ENCODE measurements around the gene PPARA.

PPARA gene

DNA sequence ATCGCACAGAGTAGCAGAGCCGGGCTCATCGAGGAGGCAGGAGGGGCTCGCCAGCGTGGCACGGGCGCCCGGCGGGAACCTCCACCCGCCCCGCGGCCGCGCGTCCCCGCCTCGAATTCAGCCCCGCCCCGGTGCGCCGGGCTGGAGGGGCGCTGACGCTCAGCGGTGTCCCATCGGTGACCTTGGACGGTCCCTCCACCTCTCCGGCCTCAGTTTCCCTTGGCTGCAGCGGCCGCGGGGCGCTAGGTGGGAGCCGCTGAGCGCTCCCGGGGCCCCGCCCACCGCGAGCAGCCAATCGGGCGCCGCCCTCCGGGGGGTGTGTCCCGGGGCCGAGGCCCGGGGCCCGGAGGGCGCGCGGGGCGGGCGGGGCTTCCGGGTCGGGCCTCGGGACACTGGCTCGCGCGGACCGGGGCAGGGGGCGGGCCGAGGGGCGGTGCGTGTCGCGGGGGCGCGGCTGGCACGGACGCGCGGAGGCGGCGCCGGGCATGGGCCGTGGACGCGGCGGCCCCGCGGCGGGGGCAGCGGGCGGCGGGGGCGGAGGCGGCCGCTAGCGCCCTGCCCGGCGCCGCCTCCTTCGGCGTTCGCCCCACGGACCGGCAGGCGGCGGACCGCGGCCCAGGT is at the start of gene PPARA:
PPARA (plus strand) TSS at position 493 of the 621 bp plus-strand sequence. CDS start 47,858 bp downstream, outside the sequence.
- peak; percentile 57 for DNase-seq (ENCODE audit: extremely low read depth, low read depth)

DNA sequence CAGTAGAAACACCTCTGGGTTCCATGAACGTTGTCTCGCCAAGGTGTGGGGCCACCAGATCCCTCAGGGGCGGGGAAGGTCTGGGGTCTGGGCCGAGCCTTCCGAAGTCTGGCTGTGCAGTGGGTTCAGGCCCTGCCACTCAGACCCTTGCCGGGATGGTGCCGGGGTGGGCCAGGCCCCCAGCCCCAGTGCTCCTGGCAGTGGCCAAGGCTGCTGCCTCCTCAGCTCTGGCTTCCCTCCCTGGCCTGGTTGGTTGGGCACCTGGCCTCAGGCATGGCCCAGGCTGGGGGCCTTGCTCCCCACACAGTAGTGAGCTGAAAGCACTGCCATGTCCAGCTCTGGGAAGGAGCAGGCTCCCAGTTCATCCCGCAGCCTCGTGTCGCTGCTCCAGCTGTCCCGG is 48.2 kb upstream of the PPARA start:
- no peak for DNase-seq (ENCODE audit: extremely low read depth, low read depth)
- TF ChIP-seq, protein P1, sequence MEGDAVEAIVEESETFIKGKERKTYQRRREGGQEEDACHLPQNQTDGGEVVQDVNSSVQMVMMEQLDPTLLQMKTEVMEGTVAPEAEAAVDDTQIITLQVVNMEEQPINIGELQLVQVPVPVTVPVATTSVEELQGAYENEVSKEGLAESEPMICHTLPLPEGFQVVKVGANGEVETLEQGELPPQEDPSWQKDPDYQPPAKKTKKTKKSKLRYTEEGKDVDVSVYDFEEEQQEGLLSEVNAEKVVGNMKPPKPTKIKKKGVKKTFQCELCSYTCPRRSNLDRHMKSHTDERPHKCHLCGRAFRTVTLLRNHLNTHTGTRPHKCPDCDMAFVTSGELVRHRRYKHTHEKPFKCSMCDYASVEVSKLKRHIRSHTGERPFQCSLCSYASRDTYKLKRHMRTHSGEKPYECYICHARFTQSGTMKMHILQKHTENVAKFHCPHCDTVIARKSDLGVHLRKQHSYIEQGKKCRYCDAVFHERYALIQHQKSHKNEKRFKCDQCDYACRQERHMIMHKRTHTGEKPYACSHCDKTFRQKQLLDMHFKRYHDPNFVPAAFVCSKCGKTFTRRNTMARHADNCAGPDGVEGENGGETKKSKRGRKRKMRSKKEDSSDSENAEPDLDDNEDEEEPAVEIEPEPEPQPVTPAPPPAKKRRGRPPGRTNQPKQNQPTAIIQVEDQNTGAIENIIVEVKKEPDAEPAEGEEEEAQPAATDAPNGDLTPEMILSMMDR (IDR thresholded peaks at IDR 0.05; ENCODE audit: low read depth, low read length): no peak

More for the DNA sequence above, at the start of gene PPARA:
- TF ChIP-seq, protein P1 (IDR thresholded peaks at IDR 0.05; ENCODE audit: low read depth, low read length): no peak

GRCh38 chr22:46102752-46103151 is 47.6 kb upstream of the PPARA start:
- no peak for DNase-seq (ENCODE audit: extremely low read depth, low read depth)
- TF ChIP-seq, protein P1 (IDR thresholded peaks at IDR 0.05; ENCODE audit: low read depth, low read length): no peak

DNA sequence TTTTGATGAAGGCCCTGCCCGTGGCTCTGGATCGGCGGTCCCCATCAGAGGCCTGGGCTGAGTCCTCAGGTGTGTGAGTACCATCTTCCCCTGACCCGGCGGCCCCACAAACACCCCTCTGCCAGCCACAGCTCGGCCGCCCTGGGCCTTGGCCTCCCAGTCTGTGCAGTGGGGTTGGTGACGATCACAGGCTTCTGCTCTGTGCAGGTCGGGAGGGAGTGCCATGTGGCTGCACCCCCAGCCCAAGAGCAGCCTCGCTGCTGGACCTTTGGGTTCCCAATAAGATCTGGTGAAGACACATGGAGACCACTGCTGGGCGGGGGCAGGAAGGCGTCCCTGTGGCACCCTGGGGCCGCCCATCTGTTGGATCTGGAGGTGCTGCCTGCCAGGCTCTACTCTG is 47.1 kb upstream of the PPARA start:
- TF ChIP-seq, protein P1 (IDR thresholded peaks at IDR 0.05; ENCODE audit: low read depth, low read length): no peak
- DNase-seq (ENCODE audit: extremely low read depth, low read depth): no peak

GRCh38 chr22:46103664-46104063 is 46.7 kb upstream of the PPARA start:
- TF ChIP-seq, protein P1 (IDR thresholded peaks at IDR 0.05; ENCODE audit: low read depth, low read length): no peak
- no peak for DNase-seq (ENCODE audit: extremely low read depth, low read depth)

GRCh38 chr22:46104170-46104880 is 46.0 kb upstream of the PPARA start:
- no peak for DNase-seq (ENCODE audit: extremely low read depth, low read depth)
- TF ChIP-seq, protein P1 (IDR thresholded peaks at IDR 0.05; ENCODE audit: low read depth, low read length): no peak

DNA sequence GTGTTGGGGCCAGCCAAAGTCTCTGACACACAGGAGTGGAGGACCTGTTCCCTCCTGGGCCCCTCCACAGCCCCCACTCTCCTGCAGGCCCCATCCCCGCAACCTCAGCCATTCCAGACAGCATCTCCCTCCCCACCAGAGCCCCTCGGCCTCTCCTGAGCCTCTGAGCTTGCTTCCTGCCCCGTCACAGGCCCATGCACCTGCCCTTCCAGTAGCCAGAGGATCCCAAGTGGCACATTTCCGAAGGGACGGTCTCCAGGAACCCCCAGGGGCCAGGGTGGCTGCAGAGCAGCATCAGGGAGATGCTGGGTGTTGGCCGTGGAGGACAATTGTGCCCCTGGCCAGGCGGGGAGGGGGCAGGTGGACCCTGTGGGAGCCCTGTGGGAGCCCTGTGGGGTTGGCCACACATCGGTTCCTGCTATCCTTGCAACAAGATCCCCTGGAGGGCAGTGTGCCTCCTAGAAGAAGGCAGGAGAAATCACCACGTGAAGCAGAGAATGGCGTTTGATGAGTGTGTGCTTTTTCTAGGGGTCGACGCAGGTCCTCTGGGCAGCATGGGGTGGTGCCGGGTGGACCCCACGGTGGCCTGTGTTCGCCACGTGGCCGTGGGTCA is 45.3 kb upstream of the PPARA start:
- TF ChIP-seq, protein P1 (IDR thresholded peaks at IDR 0.05; ENCODE audit: low read depth, low read length): no peak
- no peak for DNase-seq (ENCODE audit: extremely low read depth, low read depth)

All from AG09319 (cell line).